Stimulated activated CD8-positive, alpha-beta memory T cell treated with anti-CD3 and anti-CD28 coated beads, Interleukin-7, amount 100 ng/mL, for 48 hours (primary cell): ENCODE results near the gene BLM.

Experiments
- DNase-seq, 2 donors: peaks; one replicate each; pipeline ENCODE4 v3.0.0-alpha.2; 2020; ENCODE audit warnings: low read depth in 1 of 2; ENCODE audit errors: extremely low read depth in 1 of 2

BLM gene

DNA sequence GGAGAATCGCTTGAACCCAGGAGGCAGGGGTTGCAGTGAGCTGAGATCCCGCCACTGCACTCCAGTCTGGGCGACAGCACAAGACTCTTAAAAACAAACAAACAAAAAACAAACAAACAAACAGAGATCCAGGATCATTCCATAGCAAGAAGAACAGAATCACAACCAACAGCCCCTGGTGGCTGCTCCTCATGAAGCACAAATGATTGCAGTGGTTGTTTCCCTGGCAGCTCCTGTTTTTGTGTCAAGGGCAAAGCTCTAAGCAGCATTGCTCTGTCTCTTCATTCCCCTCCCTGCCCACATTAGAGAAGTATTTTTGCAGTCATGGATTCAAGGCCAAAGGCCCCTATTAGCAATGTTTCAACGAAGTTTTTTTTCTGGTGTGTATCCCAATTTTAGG is 25.8 kb upstream of the BLM start:
- DNase-seq: no peak

DNA sequence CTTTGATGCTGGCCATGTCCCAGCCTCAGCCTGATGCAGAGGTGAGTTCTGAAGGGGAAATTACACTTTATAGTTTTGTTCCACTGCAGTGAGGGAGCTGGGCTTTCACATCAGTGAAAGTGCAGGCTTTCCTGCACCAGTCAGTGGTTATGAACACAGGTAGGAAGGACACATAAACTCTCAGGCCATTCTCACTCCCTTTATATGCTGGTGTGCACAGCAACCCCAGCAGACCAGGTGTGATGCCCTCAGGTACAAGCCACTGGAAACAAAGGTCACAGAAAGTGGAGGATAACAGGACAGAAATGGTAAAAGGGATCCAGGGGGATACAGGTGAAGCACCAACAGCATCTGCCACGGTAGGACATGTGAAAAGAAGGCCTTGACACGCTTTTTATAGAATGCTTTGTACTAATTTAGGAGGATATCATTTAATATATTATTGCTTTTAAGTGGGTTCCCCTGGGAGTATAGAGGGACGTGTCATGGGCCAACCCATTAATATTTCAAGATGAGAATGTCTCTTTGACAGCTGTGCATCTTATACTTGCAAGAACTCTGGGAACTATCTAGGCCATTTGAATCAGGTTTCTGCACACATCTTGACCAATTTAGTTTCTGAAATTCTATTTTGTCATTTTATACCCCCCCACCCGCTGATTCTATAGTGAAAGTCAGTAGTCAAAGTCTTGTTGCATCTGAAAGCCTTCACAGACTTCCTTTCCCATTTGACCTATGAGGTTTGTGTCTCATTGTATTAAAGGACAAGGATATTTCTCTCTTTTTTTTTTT is 25.0 kb upstream of the BLM start:
- DNase-seq: no peak

DNA sequence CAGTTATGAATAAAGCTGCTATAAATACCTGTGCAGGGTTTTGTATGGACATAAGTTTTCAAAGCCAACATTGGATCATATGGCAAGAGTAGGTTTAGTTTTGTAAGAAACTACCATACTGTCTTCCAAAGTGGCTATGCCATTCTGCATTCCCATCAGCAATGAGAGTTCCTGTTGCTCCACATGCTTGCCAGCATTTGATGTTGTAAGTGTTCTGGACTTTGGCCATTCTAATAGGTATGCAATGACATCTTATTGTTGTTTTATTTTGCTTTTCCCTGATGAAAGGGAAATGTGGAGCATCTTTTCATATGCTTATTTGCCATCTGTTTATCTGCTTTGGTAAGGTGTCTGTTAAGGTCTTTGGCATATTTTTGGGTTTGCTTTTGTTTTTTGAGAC is 22.2 kb upstream of the BLM start:
- DNase-seq: no peak

DNA sequence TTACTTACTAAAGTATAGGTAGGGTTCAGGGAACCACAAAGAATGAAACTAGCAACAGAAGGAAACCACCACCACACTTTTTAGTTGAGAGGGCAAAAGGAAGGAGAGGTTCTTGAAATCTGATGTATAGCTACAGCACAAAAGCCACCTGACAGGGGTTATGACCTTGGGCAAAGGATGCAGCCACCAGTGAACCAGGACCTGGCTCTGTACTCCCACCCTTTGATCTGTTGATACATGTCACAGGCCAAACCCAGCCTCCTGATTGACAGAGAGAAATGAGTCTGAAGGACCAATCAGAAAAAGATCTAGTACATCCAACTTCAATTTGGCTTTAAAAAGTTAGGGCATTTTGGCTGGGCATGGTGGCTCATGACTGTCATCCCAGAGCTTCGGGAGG is 20.0 kb upstream of the BLM start:
- no peak for DNase-seq

DNA sequence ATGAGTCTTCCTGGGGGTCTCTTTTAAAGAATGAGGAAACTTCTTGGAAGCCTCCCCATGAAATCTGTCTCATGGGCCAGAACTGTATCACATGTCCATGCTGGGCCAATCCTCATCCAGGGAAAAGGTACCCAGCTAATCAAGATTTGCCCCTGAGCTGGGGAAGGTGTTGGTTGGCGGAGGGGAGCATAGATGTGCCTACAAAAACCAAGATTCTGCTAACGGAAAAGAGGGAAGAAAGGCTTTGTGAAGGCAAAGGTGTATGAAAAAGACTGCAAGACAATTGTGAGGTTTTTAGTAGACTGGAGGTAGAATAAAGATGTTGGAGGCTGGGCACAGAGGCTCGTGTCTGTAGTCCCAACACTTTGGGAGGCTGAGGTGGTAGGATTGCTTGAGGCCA is 18.5 kb upstream of the BLM start:
- no peak for DNase-seq

DNA sequence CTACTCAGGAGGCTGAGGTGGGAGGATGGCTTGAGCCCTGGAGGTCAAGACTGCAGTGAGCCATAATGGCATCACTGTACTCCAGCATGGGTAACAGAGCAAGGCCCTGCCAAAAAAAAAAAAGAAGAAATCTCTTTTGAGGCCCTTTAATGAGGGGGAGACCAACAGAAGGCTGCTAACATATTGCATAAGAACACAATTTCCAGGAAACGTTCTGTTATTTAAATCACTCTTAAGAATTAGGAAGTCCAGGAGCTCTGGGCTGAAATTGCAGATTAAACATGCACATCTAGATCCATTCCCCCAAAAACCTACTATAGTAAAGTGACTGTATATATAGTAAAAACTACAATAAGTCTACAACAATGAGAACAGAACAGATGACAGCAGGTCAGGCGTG is 16.1 kb upstream of the BLM start:
- DNase-seq: no peak

DNA sequence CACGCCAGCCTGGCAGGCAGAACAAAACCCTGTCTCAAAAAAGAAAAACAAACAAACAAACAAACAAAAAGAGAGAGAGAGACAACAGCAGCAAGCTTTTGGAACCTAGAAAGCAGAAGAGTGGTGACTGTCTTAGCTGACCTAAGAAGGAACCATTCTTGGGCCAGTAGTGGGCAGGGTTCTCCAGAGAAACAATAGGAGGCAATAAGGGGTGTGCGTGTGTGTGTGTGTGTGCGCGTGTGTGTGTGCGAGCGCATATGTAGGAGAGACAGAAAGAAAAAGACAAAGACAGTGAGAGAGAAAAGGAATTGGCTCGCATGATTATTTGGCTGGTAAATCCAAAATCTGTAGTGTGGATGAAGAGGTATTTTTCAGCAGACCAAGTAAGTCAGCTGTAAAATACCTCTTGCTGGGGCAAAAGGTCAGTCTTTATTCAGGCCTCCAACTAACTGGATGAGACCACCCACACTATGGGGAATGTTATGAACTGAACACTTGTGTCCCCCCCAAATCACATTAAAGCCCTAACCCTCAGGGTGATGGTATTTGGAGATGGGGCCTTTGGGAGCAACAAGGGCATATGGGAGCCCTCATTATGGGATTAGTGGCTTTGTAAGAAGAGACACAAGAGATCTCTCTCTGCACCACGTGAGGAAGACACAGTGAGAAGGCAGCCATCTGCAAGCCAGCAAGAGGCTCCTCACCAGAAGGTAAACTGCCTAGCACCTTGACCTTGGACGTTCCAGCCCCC is 15.1 kb upstream of the BLM start:
- no peak for DNase-seq

DNA sequence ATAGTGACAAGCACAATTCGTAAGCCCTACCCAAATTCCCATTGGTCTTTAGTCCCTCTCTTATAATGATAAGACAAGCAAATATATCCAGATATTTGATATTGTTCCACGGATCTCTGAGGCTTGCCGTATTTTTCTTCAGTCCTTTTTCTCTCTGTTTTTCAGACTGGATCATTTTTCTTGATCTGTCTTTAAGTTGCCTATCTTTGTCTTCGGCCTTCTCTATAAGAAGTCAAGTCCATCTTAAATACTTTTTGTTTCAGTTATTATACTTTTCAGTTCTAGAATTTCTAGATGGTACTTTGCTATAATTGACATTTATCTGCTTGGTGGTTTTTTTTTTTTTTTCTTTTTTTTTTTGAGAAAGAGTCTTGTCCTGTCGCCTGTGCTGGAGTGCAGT is 13.7 kb upstream of the BLM start:
- DNase-seq: no peak

DNA sequence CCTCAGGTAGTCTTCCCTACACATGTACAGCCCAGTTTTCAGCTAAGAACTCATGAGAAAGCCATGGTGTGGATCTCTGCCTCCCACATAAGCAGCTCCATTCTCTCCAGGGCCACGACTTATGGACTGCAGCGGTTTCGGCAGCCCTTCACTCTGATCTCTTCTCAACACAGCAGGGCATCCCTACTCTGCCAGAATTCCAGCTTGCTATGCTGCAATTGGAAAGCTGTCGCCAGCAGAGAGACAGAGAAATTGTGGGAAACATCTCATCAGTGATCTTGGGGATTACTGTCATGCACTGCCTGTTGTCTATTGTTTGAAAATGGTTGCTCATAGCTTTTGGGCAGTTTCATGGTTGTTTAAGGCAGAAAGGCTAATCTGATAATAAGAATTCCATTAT is 11.9 kb upstream of the BLM start:
- DNase-seq: no peak

DNA sequence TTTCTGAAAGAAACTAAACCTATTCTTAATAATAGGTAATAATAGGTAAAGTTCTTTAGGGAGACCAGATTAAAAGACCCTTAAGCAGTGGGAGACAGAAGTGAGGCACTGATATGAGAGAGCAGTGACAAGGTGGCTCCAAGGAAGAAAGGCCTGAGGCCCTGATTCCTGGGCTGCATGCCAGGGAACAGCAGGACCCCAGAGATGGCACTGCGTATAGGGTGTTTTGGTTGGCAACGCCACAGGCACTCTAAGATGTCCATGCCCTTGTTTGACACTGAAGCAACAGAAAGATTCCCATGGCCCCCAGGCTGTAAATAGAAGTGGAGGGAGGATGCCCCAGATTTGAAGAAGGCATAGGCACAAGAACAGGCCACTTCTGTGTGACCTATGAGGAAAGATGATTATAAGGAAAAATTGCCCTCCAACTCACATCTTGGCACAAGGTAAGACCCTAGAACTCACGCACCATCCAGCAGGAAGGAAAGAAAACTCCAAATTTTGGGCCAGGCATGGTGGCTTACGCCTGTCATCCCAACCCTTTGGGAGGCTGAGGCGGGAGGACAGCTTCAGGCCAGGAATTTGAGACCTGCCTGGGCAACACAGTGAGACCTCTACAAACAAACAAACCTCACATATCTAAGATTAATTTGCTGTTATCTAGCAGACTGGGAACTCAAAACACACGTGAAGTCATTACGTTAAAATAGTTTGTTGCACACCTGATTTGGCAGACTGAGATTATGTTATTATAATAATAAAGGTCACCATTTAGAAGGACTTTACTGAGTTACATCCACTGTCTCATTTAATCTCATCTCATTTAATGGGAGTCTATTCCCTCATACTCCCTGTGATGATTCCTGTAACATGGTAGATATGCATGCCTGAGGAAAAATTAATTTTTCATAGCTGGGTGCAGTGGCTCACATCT is 10.5 kb upstream of the BLM start:
- DNase-seq: no peak

DNA sequence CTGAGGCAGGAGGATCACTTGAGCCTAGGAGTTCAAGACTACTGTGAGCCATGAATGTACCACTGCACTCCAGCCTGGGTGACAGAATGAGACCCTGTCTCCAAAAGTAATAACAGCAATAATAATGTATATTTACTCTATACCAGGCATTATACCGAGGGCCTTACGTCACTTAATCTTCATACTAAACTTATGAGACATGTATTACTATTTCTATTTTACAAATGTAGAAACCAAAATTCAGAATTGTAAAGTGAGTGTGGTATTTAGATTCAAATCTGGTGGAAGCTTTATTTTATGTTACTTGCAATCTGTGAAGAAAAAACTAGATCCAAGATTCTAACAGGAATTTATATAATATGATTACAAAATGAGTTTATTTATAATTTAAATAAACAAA is 9.7 kb upstream of the BLM start:
- no peak for DNase-seq

DNA sequence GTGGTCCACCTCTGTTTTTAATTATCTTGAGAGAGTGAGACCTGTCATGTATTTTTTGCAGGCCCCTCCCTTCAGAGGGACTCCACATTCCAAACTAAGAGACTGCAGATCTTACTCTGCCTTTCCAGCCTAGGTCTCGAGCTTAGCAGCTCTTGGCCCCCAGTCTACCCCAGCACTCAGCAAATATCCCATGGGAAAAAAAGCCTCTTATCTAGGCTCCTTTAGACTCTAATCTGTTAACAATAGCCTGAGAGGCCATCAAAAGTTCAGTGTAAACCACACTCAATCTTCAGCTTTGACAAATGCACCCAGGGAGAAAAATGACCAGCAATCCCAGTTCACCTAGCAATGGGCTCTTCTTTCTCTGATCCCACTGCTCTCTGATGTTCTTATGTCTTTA is 8.6 kb upstream of the BLM start:
- DNase-seq: no peak

DNA sequence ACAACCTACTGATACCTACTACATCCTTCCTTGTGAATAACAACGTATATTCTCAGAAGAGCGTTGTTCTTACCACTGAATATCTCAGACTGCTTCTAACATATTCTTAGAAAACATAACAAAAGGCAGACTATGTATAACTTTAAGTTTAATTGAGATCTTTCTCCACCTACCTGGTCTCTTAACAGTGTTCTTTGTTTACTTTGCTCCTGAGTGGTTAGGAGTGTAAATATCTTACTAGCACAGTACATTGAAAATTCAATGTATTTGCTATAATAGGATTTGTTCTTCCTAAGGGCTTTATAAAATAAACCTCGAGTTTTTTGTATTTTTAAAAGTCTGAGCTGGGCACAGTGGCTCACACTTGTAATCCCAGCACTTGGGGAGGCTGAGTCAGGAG is 7.9 kb upstream of the BLM start:
- no peak for DNase-seq

DNA sequence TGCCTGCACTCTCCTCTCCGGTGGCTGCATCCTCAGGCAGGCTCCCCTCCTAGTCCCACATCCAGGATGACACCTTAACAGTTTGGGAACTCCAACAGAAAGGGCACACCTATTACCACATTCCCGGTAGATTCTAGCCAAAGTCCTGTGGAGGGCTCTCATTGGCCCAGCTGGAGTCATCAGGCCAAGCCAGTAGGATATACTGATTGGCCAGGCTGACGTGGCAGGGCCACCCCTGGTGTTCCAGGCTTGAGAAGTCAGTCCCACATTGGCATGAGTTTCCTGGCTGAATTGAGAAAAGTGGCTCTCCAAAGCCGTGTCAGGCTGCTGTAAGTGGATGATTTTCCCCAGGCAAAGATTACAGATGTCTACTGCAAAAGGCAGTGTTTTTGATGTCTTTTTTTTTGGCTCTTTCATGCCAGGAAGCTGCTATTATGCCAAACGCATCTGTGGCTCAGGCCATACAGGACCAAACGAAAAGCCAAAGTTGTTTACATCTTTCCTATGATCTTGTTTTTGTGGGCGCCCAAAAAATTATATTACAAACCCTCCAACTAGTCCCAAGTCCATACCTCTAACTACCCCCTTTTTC is 6.6 kb upstream of the BLM start:
- no peak for DNase-seq

DNA sequence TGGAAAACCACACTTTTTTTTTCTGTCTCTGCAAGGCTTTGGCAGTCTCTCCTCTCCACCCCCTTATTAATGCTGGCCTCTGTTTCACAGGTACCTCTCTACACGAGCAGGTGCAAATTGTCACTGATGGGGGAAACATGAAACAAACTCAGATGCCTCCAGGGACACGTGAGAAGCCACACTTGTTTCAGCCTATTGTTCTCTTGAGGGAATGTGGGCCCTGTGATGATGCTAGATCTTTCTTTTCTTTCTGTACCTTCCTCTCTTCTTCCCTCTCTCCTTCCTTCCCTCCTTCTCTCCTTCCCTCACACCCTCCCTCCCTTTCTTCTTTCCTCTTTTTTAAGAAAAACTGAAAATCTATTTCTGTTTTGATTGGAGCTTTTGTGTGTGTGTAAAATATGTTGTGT is 5.7 kb upstream of the BLM start:
- no peak for DNase-seq

DNA sequence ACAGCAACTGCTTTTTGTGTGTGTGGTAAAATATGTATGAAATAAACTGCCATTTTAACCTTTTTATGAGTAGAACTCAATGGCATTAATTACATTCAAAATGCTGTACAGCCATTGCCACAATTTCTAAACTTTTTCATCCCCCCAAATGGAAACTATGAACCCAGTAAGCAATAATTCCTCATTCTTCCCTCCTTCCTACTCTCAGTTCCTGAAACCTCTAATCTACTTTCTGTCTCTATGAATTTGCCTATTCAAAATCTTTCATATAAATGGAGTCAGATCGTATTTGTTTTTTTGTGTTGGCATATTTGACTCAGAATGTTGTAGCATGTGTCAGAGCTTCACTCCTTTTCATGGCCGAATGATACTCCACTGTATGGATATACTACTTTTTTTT is 5.3 kb upstream of the BLM start:
- DNase-seq: no peak

DNA sequence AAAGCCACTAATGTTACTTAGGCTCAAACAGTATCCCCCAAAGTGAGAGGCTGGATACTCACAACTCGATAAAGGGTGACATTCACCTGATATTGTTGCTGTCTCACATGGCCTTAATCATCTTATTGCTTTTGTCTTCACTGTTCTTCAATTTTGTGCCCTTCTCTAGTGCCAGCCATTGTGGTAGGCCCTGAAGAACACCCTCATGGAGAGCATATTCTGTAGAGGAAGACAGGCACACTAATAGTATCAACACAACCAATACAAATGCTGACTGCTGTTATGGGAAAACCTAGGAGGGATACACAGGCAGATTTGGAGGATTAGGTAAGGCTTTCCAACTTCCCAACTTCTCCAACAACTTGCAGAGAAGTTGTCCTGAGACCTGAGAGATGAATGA is 4.1 kb upstream of the BLM start:
- DNase-seq: no peak

DNA sequence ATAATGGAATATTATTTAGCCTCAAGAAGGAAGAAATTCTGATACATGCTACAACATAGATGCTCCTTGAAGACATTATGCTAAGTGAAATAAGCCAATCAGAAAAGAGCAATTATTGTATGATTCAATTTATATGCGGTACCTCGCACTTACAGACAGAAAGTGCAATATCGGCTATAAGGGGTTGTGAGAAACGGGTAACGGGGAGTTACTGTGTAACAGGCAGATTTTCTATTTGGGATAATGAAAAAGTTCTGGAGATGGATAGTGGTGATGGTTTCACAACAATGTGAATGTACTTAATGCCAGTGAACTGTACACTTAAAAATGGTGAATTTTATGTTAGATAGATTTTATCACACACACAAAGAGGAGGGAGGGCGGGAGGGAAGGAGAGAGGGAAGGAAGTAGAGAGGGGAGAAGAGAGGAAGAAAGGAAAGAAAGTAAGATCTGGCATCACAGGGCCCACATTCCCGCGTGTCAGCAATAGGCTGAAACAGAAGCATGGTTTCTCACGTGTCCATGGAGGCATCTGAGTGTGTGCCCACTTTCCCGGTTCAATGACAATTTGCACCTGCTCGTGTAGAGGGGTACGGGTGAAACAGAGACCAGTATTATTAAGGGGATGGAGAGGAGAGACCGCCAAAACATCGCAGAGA is 700 bp upstream of the BLM start:
- no peak for DNase-seq

DNA sequence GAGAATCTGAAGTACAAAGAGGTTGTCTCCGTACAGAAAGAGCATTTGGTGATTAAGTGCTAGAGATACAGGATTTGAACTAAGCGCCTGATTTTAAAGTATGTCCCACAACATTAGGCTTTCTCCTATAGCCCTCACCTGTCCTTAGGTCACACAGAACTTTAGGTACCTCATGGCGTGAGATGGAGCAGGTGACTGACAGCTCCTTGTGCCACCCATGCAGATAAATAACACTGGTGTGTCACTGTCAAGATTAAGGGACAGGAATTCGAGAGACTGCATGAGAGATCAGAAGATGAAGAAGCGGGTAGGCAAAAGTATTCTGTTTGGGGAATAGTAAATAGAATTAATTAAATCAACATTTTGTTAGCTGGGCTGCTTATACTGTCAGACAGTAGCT is 1.1 kb downstream of the BLM start:
- no peak for DNase-seq

DNA sequence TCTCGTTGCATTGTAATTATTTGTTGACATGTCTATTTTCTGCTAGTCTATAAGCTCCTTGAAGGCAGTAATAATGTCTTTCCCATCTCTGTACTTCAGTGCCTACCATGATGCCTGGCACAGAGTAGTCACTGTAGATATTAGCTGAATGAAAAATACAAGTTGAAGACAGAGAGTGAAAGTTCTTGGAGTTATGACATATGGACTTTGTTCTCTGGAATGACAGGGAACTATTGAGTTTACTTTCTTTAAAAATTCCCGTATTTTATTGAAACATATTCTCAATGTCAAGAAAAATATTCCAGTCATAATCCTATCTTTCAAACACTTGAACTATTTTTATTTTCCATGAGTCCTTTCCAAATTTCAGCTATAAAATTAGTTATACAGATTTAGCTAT is 3.0 kb downstream of the BLM start:
- no peak for DNase-seq

DNA sequence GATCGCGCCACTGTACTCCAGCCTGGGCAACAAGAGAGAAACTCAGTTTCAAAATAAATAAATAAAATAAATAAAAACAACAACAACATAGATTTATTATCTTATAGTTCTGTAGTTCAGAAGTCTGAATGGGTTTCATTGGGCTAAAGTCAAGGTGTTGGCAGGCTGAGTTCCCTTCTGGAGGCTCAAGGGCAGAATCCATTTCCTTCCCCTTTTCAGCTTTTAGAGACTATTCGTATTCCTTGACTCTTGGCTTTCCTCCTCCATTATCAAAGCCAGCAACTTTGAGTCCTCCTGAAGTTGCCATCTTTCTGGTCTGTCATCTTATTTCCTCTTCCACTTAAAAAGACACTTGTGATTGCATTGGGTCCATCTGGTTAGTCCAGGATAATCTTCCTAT is 12.1 kb downstream of the BLM start:
- no peak for DNase-seq
